SU-DHL-6 (cell line): ENCODE data around the gene SCLY.

Source experiments
- H2AFZ ChIP-seq: fragments of 200-600 bp; sonication (generic); 2 replicates; pipeline ENCODE4 v1.6.1; 2014; ENCODE audit warnings: low read depth, mild to moderate bottlenecking, moderate library complexity, mixed read lengths, antibody characterized with exemption, low read length; ENCODE audit not compliant: severe bottlenecking
- H3F3A ChIP-seq: fragments of 200-600 bp; shearing (Covaris generic); 2 replicates; pipeline ENCODE4 v1.6.0; 2016; ENCODE audit warnings: antibody characterized with exemption, mild to moderate bottlenecking; ENCODE audit not compliant: insufficient read depth
- H3K27ac ChIP-seq: fragments of 200-600 bp; sonication (generic); 2 replicates; pipeline ENCODE4 v1.5.1; 2016; ENCODE audit warnings: low read depth, mild to moderate bottlenecking, low read length, moderate library complexity, mixed read lengths
- H3K27me3 ChIP-seq: fragments of 200-600 bp; sonication (generic), shearing (Covaris generic); 2 replicates; pipeline ENCODE4 v1.6.0; 2014; ENCODE audit warnings: mild to moderate bottlenecking, low read length
- H3K36me3 ChIP-seq: fragments of 200-600 bp; sonication (generic); 2 replicates; pipeline ENCODE4 v1.6.1; 2014; ENCODE audit warnings: mild to moderate bottlenecking, low read length, mixed read lengths
- H3K4me2 ChIP-seq: fragments of 300-600, 200-600 bp; shearing (Covaris generic), sonication (generic); 2 replicates; pipeline ENCODE4 v1.6.0; 2014; ENCODE audit warnings: low read length, low read depth, mild to moderate bottlenecking; ENCODE audit not compliant: poor library complexity, severe bottlenecking
- H3K4me3 ChIP-seq: fragments of 200-600 bp; sonication (generic); 2 replicates; pipeline ENCODE4 v1.5.1; 2014; ENCODE audit warnings: antibody characterized with exemption, low read length, mild to moderate bottlenecking, mixed read lengths; ENCODE audit not compliant: insufficient read depth, poor library complexity, severe bottlenecking
- H3K79me2 ChIP-seq: fragments of 200-600 bp; sonication (generic); 2 replicates; pipeline ENCODE4 v1.6.1; 2014; ENCODE audit warnings: mild to moderate bottlenecking, low read length, moderate library complexity; ENCODE audit not compliant: insufficient read depth
- H3K9ac ChIP-seq: fragments of 200-600 bp; sonication (generic); 2 replicates; pipeline ENCODE4 v1.7.0; 2014; ENCODE audit warnings: mild to moderate bottlenecking, low read length
- H3K9me2 ChIP-seq: fragments of 200-600 bp; sonication (generic); replicated peaks from 2 replicates; pipeline ENCODE4 v1.6.1; 2014; ENCODE audit warnings: low read length; ENCODE audit not compliant: insufficient read depth
- H3K9me3 ChIP-seq: fragments of 200-600 bp; sonication (generic); 2 replicates; pipeline ENCODE4 v1.6.1; 2014; ENCODE audit warnings: low read length, mixed read lengths; ENCODE audit not compliant: insufficient read depth
- H4K20me1 ChIP-seq: fragments of 200-600 bp; sonication (generic); 2 replicates; pipeline ENCODE4 v1.6.1; 2014; ENCODE audit warnings: low read depth, mild to moderate bottlenecking, antibody characterized with exemption, low read length, moderate library complexity, mixed read lengths
- EZH2phosphoT487 ChIP-seq: fragments of 200-600 bp; sonication (generic), shearing (Covaris generic); conservative IDR thresholded peaks from 2 replicates; pipeline ENCODE4 v1.6.1; 2018; ENCODE audit warnings: mild to moderate bottlenecking, antibody characterized with exemption, low read length, moderate library complexity, mixed read lengths
- TF ChIP-seq, protein P1 (sequence below): fragments of 200-600 bp; sonication (generic); IDR thresholded peaks from one replicate; pipeline ENCODE4 v1.5.1; 2017; ENCODE audit warnings: antibody characterized with exemption, mild to moderate bottlenecking, low read length, moderate library complexity; ENCODE audit not compliant: insufficient read depth, poor library complexity, severe bottlenecking

Gene SCLY

DNA sequence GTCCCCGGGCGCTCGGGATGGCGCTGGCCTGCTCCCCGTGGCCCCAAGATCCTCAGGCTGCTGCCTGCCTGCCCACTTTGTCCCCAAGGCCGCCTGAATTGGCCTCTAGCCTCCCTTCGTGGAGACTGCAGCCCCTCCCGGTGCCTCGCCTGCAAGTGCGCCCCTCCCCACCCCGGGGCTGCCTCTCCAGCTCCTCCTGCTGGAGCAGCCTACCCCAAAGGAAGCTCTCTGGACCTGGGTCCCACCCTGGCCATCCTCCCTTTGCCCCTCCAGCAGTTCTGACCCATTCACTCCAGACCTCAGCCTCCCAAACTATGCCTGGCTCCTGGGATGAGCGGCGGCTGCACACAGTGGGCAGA is 45.5 kb downstream of the SCLY start:
- Histone ChIP-seq H3K9me3 (no peaks in the 10 kb centered on the region), H3K9me2 (no peaks in the 10 kb centered on the region), H3K27me3 (no peaks in the 10 kb centered on the region), H3K4me2 (no peak overlapping the region), H3K36me3 (0 out of 2 replicates have a peak, but pooled peaks cover 1% of the 10 kb centered on the region), H3F3A (peaks cover 19% of the 10 kb centered on the region), H3K79me2 (no peaks in the 10 kb centered on the region), H3K9ac (peak overlapping the region; percentile 51; the same call in 1 of the 2 replicates), H2AFZ (no peak overlapping the region), H4K20me1 (no peaks in the 10 kb centered on the region), H3K27ac (peak overlapping the region; percentile 92; the same call in 1 of the 2 replicates), H3K4me3 (no peak overlapping the region)
- TF ChIP-seq, protein P1, sequence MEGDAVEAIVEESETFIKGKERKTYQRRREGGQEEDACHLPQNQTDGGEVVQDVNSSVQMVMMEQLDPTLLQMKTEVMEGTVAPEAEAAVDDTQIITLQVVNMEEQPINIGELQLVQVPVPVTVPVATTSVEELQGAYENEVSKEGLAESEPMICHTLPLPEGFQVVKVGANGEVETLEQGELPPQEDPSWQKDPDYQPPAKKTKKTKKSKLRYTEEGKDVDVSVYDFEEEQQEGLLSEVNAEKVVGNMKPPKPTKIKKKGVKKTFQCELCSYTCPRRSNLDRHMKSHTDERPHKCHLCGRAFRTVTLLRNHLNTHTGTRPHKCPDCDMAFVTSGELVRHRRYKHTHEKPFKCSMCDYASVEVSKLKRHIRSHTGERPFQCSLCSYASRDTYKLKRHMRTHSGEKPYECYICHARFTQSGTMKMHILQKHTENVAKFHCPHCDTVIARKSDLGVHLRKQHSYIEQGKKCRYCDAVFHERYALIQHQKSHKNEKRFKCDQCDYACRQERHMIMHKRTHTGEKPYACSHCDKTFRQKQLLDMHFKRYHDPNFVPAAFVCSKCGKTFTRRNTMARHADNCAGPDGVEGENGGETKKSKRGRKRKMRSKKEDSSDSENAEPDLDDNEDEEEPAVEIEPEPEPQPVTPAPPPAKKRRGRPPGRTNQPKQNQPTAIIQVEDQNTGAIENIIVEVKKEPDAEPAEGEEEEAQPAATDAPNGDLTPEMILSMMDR, result no peak
- TF ChIP-seq EZH2phosphoT487, result no peak

DNA sequence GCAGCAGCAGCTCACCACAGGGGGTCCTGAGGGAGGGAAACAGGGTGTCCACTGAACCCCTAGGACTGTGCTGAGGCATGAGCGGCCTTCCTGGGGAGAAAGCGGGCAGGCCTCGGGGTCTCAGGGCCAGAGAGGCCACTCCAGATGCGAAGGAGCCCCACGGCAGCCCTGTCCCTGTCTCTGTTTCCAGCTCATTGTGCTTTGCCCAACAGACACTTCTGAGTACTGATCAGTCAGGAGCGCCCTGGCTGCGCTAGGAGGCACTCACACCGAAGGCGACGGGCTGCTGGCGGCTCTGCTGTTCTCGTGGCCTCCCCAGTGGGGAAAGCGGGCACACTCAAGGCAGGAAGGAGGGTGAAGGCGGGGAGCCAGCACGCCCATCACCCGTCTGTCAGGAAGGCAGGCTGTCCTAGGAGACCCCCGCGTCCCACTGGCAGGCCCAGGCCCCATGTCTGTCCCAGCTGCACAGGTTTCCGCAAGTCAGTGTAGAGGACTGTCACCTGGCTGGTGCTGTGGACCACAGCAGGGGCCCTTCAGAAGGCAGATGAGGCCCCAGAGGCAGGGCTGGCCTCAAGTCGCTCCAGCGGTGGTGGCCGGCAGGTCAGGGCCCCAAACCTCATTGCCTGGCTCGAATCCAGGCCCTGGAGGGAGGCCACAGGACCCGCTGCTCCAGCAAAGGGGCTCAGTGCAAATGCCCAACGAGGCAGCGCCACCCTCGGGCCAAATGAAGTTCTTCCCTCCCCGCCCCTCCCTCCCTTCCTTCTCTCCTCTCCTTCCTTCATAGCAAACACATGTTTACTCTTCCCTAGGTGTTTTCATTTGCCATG is 46.1 kb downstream of the SCLY start:
- H3K4me2 ChIP-seq, result peak overlapping the region; percentile 69
- peaks cover 24% of the 10 kb centered on the region for H3F3A ChIP-seq

DNA sequence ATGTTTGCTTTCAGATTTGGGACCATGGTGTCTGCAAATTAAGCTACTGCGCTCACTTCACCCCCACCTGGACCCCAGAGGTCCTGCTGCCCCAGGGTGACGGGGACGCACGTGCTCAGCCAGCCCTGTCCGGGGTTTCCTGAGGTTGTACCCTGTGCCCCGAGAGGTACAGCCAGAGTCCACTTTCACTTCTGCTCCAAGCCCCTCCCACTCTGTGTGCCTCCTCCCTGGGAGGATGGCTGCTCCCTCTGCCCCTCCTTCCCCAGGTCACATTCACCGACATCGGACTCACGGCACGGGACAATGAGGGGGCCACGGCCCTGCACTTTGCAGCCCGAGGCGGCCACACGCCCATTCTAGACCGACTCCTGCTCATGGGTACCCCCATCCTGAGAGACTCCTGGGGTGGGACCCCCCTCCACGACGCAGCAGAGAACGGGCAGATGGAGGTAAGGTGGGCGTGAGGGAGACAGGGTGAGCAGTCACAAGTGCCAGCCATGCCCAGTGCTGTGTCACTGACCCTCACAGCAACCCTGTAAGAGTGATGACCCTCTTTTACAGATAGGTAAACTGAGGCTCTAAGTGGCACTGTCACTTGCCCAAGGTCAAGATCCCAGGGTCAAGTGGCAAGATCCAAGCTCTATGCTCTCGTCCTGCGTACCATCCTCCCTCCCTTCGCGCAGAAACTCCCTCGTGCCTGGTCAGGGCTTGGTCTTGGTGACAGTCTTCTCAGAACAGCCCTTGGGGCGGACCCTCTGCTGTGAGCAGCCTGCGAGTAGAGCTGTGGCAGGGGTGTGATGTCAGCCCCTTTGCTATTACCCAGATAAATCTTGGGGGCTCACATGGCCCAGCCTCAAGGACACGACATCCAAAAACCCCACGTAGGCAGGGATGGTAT is 47.0 kb downstream of the SCLY start:
- H3K27ac ChIP-seq, result peak overlapping the region; percentile 92
- H2AFZ ChIP-seq, result peak overlapping the region; percentile 52

More for the DNA sequence above, 46.1 kb downstream of the SCLY start:
- Histone ChIP-seq H3K9me3 (no peaks in the 10 kb centered on the region), H3K79me2 (no peaks in the 10 kb centered on the region), H3K9me2 (no peaks in the 10 kb centered on the region), H3K27ac (peak overlapping the region; percentile 92), H4K20me1 (no peaks in the 10 kb centered on the region), H3K36me3 (0 out of 2 replicates have a peak, but pooled peaks cover 6% of the 10 kb centered on the region), H2AFZ (peak overlapping the region; percentile 52), H3K27me3 (no peaks in the 10 kb centered on the region), H3K4me3 (peak overlapping the region; percentile 45), H3K9ac (peak overlapping the region; percentile 51)
- TF ChIP-seq, protein P1, result peak; percentile 41
- TF ChIP-seq EZH2phosphoT487, result no peak

More for the DNA sequence above, 47.0 kb downstream of the SCLY start:
- Histone ChIP-seq H3K9me3 (no peaks in the 10 kb centered on the region), H3K4me3 (peak overlapping the region; percentile 45), H3K36me3 (peaks cover 13% of the 10 kb centered on the region; the same call in 1 of the 2 replicates), H3K9ac (peak overlapping the region; percentile 51), H4K20me1 (no peaks in the 10 kb centered on the region), H3K27me3 (no peaks in the 10 kb centered on the region), H3K4me2 (peak overlapping the region; percentile 69), H3K79me2 (peaks cover 3% of the 10 kb centered on the region; the same call in 1 of the 2 replicates), H3F3A (peaks cover 29% of the 10 kb centered on the region), H3K9me2 (no peaks in the 10 kb centered on the region)
- TF ChIP-seq EZH2phosphoT487, result no peak
- TF ChIP-seq, protein P1, result no peak
